ENCODE data around the gene TRIO. TPM values are rescaled to one million over a fixed set of nuclear protein-coding genes. Genes with fewer than 3 reads are reported as not detected.
"Not testable (repeated sequence)": the region's sequence is repeated elsewhere in the genome, so short reads cannot be mapped to it uniquely, and the experiment has no call there.

Gene TRIO
- total RNA-seq, 1 donor from 2014 or later, result 186 TPM

- DNase-seq, result no peak
These were observed 216.2 kb downstream of the TRIO start for GRCh38 chr5:14359069-14360043.

- no peak for DNase-seq
These were observed 219.3 kb downstream of the TRIO start for GRCh38 chr5:14362491-14362890.

GRCh38 chr5:14364096-14364495 lies 221.0 kb downstream of the TRIO start:
- DNase-seq, result no peak

- DNase-seq, result no peak
These were observed 221.7 kb downstream of the TRIO start for GRCh38 chr5:14364576-14365472.

- no peak for DNase-seq
These were observed 222.8 kb downstream of the TRIO start for GRCh38 chr5:14365831-14366430.

- no peak for DNase-seq
These were observed 223.6 kb downstream of the TRIO start for GRCh38 chr5:14366763-14367162.

- DNase-seq, result no peak
These were observed 224.2 kb downstream of the TRIO start for GRCh38 chr5:14367364-14367763.

- DNase-seq, result no peak
These were observed 226.6 kb downstream of the TRIO start for GRCh38 chr5:14369780-14370179.

GRCh38 chr5:14370386-14370785 lies 227.2 kb downstream of the TRIO start:
- no peak for DNase-seq

- DNase-seq, result no peak
These were observed 230.5 kb downstream of the TRIO start for GRCh38 chr5:14373685-14374084.

- DNase-seq, result no peak
These were observed 231.0 kb downstream of the TRIO start for GRCh38 chr5:14374100-14374499.

- DNase-seq, result no peak
These were observed 233.6 kb downstream of the TRIO start for GRCh38 chr5:14376789-14377188.

GRCh38 chr5:14379739-14380497 lies 236.8 kb downstream of the TRIO start:
- no peak for DNase-seq

- DNase-seq, result no peak
These were observed 237.6 kb downstream of the TRIO start for GRCh38 chr5:14380712-14381111.

- no peak for DNase-seq
These were observed 239.5 kb downstream of the TRIO start for GRCh38 chr5:14382640-14383039.

GRCh38 chr5:14383923-14384322 lies 240.8 kb downstream of the TRIO start:
- no peak for DNase-seq

- no peak for DNase-seq
These were observed 241.9 kb downstream of the TRIO start for GRCh38 chr5:14385019-14385418.

- DNase-seq, result no peak
These were observed 243.9 kb downstream of the TRIO start for GRCh38 chr5:14386884-14387624.

GRCh38 chr5:14388741-14389140 lies 245.6 kb downstream of the TRIO start:
- DNase-seq, result no peak

GRCh38 chr5:14392552-14392951 lies 249.4 kb downstream of the TRIO start:
- not testable (repeated sequence) for DNase-seq

GRCh38 chr5:14394365-14394764 lies 251.2 kb downstream of the TRIO start:
- DNase-seq, result no peak

Data from skin of body (tissue), 2 donors.